GM19372 (cell line): ENCODE results near the gene TMEM106C.

Source experiments
- ATAC-seq: cut with Tn5 transposase; IDR thresholded peaks from one replicate; pipeline ENCODE4 v1.9.1; 2021; ENCODE audit warnings: mild to moderate bottlenecking, low read depth, moderate library complexity; ENCODE audit not compliant: unreplicated experiment

TMEM106C gene

DNA sequence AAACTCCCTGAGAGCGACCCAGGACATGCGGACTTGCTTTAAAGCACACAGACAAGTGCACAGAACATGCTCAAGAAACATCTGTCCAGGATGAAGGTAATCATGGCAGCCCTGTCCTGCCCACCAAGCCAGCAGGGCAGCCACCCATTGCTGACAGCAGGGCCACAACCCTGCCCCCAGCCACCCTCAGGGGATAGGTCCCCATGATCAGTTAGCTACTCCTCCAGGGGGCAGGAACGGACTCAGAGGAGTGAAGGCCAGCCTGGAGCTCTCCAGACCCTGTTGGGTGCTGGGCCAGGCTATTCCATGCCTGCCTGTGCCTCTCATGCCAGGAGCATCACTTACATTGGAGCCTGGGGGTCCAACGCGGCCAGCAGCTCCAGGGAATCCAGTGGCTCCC, 15.8 kb downstream of the TMEM106C start:
- no peak for ATAC-seq

DNA sequence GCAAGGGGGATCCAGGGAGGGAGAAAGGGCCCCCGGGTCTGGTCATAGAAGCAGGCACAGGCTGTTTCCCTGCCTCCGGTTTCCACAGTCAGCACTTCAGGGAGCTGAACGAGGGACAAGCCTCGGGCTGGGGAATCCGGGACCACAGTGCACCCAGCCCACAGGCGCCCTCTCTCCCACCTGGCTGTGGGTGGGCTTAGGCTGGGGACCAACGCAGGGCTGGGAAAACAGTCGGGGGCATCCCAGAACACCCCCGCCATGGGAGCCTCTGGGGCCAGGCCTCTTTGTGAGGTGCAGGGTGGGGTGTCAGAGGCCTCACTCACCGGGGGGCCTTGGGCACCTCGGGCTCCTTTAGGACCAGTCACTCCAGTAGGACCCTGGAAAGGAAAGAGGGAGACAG, 16.3 kb downstream of the TMEM106C start:
- ATAC-seq = no peak

DNA sequence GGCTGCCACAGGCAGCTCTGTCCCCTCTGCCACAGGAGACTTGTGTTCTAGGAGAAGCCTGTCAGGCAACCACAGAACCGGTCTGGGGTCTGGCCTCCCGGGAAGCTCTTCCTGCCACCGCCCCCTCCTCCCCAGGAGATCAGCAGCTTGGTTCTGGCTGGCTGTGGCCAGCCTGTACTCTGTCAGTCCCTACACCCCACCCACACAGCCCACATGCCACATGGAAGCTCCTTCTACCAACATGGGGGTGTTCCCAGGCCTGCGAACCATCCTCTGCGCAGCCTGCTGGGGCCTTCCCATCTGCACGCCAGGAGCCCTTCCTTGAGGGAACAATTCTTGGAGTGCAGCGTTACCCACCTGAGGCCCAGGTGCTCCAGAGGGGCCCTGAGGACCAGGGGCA, 16.8 kb downstream of the TMEM106C start:
- ATAC-seq = no peak

- ATAC-seq = no peak
Observed at GRCh38 chr12:47980779-47981495, 17.5 kb downstream of the TMEM106C start.

DNA sequence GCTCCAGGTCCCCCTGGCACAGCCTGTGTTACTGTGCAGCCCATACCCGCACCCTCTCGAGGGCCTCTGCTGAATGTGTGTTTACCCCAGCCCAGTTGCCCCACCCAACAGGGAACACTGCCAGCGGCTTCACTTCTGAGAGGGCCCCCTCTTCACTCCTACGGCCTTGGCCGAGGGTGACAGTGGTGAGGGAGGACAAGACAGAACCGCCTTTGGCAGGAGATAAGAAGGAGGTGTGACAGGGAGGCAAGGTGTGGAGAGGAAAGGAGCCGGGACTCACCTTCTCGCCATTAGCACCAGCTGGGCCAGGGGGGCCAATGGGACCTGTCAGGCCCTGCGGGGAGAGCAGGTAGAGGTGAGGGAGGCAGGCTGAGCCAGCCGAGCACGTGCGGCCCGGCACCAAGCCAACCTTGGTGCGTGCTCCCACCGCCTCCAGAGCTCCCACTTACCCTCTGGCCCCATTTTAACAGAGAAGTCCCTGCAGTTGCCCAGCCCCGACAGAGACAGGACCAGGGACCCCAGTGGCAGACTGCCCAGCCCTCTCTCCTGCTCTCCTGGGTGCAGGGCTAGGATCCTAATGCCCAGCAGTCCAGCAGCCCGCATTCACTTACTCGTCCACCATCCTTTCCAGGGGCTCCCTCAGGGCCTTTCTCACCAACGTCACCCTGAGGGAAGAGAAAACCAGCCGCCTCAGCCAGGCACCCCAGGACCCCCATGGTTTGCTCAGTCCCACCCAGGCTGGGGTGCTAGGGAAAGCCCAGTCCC, 18.3 kb downstream of the TMEM106C start:
- no peak for ATAC-seq

GRCh38 chr12:47982311-47982710, 18.9 kb downstream of the TMEM106C start:
- no peak for ATAC-seq

DNA sequence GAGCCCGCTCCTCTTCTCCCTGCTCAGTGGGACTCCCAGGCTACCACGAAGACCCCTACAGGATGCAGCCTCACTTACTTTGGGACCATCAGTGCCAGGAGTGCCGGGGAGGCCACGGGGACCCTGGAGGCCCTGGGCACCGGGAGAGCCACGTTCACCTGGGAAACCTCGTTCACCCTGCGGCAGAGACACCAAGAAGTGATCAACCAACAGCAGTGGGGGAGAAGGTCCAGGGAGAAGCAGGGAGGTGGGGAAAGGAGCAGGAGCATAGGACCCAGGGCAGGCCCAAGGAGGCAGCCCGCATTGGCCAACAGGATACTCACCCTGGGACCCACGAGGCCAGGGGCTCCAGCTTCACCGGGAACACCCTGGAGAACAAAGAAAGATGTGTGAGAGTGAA, 19.4 kb downstream of the TMEM106C start:
- ATAC-seq = no peak

GRCh38 chr12:47983541-47984115, 20.2 kb downstream of the TMEM106C start:
- ATAC-seq = no peak

GRCh38 chr12:47984331-47984801, 21.0 kb downstream of the TMEM106C start:
- no peak for ATAC-seq

DNA sequence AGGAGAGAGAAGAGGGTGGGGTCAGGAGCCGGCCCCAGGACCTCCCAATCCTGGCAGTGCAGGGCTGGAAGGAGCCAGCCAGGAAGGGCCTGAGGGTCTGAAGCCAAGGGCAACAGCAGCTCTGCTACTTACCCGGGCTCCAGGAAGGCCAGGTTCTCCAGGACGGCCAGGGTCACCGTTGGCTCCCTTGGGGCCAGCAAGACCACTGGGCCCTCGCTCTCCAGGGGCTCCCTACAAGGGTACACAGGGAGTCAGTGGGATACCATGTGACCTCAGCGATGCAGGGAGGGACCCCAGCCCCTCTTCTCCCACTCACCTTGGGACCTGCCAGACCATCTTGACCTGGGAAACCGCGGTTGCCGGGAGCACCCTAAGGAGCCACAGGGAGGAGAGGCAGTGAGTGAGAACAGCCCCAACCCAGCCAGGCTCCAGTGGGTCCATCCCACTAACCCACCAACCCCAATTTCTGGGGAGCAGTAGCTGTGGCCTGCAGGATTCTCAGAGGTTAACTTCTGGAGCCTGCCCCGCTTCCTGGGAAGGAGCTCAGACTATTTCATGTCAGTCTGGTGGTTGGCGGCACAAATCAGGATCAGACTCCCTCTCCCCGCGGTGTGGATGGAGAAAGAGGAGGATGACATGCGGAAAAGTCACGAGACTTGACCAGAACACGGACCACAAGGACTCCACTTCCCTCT, 22.3 kb downstream of the TMEM106C start:
- no peak for ATAC-seq

DNA sequence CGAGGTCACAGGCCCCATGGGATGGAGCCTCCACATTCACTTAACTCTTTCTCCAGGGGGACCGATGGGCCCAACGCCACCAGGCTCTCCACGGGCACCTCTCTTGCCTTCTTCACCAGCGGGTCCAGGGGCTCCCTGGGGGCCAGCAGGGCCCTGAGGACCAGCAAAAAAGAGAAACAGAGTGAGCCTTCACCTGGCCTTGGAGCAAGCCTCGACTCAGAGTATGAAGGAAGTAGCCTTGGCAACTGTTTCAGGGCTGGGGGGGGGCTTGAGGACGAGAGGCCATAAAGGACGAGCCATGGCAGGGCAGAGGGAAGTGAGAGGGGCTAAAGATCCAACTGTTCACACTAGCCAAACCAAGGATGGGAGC, 22.9 kb downstream of the TMEM106C start:
- no peak for ATAC-seq

- ATAC-seq = no peak
Observed at GRCh38 chr12:47986832-47987231, 23.4 kb downstream of the TMEM106C start.

DNA sequence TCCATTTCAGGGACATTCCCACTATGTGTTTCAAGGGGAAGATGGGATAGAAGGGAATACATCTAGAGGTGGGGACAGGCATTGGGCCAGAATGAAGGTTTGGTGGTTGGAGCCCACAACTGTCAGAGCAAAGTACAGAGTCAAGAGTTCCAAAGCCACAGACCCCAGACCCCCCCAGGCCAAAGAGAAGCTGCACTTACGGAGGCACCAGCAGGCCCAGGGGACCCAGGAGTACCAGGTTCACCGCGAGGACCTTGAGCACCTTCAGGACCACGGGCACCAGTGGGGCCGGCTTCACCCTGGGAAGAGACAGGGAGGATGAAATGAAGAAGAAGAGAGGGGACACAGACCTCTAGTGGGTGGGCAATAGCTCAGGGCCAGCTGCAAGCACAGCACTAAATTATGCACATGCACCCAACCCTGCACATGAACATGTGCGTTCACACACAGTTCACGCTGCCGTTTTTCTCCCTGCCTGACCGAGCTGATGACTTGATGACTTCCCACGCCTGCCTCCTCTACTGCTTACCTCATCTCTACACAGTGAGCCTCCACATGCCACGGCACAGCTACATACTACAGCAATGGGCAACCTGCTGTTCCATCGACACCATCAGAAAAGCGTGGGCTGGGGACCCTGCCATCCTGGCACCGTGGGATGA, 24.1 kb downstream of the TMEM106C start:
- ATAC-seq = no peak

DNA sequence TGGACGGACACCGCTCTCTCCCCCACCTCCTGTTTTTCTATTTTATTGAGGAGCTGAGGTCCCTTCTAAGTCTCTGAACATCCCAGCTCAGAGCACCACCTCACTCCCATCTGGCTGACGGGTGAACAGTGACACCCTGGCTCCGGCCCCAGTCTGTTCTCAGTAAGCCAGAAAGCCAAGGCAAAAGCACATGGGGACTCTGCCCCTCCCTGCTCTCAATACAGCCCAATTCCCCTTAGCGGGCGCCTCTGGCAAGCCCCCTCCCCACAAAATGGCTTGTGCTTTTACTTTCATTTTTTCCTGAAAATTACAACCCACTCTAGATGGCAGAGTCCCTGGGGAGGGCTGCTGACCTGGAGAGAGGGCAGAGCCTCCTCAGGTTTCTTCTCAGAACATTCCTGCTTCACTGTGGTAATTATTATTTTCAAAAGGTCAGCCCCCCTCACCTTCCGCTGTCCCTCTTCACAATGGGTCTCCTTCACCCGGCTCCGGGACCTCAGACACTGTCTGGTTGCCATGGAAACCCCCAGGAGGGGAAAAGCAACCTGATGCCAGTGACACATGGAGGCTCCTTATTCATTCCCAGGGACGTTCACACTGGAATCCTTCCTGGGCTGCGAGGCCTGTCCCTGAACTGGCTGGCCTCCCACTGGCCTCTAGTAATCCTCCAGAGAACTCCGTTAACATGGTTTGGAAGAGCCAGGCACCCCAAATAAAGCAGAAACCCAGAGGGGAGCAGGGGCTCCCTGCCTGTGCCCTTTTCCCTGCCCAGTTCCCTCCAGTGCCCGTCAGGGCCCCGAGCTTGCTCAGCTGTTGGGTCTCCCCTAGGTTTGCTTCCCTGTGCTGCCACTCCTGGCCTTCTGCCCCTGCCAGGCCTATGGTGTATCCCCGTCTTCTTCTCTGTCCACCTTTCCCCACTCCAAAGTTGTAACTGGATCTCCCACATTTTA, 25.0 kb downstream of the TMEM106C start:
- no peak for ATAC-seq

DNA sequence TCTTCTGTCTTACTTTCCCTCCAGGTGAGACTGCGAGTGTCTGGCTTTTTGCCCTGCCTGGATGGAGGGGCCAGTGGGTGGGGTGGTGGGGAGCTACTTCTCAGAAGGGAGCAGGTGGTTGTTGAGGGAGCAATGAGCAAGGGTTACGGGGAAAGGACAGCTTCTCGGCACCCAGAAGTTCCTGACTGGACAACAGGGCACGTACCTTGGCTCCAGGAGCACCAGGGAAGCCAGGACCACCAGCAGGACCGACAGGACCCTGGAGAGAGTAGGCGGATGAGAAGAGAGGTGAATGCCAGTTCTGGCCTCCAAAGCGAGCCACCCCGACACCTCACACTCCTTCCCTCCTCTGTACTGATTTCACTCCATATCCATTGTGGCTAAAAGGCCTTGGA, 25.6 kb downstream of the TMEM106C start:
- no peak for ATAC-seq

GRCh38 chr12:47989666-47990065, 26.3 kb downstream of the TMEM106C start:
- ATAC-seq = no peak

- peak; percentile 99 for ATAC-seq
Observed at GRCh38 chr12:47990351-47991105, 27.1 kb downstream of the TMEM106C start.

DNA sequence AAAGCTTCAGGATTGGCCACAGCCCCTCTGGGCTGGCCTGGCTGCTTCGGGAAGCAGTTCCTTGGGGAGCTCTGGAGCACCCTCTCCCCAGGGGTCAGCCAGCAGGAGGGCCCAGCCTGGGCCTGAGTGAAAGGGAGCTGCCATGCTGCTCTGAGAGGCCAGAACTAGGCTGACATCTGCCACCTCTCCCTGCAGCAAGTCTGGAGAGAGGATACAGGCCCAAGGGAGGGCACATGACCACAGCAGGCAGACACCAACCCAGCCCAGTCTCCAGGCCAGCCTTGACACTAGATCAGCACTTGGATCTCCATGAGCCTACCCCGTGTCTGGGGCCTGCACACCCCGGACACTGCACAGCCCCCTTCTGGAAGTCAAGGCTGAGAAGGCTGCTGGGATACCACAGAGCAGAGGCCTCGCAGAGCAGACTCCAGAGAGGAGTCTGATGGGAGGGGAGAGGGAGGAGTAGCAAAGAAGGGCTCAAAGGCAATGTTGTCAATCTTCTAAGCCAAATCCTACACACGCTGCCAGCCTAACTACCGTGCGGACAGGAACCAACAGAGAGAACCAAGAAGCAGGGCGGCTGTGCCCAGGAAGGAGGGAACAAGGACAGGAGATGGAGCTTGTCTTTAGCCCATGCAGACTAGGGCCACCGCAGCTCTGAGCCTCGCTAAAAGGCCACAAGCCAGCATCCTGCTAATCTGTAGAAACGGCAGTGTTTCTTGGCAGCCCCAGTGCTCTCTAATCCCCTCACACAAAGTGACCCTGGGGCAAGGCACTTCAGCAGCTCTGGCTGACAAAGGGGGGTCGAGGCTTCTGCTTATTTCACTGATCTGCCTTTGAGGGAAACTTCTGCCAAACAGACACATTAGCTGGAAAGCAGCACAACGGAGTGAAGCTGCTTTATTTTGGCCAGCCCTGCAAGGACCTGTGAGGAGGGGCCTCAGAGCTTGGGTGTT, 28.0 kb downstream of the TMEM106C start:
- no peak for ATAC-seq
